Measurements from ENCODE around the gene GIMAP8. TPM values are rescaled to one million over a fixed set of nuclear protein-coding genes. Genes with fewer than 3 reads are reported as not detected.

The GIMAP8 gene
- 11.4 TPM for total RNA-seq

GRCh38 chr7:150450491-150451001 lies at the start of gene GIMAP8:
Gene GIMAP8, plus strand, starts transcription at chr7:150450630. Its CDS starts 16,069 bp downstream, at chr7:150466699.
- DNase-seq (ENCODE audit: low spot score), result peak; percentile 45

GRCh38 chr7:150400788-150401423 lies 49.5 kb upstream of the GIMAP8 start:
- DNase-seq (ENCODE audit: low spot score), result no peak

- DNase-seq (ENCODE audit: low spot score), result no peak
Measured at GRCh38 chr7:150401424-150401790, 49.0 kb upstream of the GIMAP8 start.

GRCh38 chr7:150401861-150402631 lies 48.4 kb upstream of the GIMAP8 start:
- DNase-seq (ENCODE audit: low spot score), result no peak

- DNase-seq (ENCODE audit: low spot score), result peak; percentile 74
Measured at GRCh38 chr7:150402671-150403321, 47.6 kb upstream of the GIMAP8 start.

DNA sequence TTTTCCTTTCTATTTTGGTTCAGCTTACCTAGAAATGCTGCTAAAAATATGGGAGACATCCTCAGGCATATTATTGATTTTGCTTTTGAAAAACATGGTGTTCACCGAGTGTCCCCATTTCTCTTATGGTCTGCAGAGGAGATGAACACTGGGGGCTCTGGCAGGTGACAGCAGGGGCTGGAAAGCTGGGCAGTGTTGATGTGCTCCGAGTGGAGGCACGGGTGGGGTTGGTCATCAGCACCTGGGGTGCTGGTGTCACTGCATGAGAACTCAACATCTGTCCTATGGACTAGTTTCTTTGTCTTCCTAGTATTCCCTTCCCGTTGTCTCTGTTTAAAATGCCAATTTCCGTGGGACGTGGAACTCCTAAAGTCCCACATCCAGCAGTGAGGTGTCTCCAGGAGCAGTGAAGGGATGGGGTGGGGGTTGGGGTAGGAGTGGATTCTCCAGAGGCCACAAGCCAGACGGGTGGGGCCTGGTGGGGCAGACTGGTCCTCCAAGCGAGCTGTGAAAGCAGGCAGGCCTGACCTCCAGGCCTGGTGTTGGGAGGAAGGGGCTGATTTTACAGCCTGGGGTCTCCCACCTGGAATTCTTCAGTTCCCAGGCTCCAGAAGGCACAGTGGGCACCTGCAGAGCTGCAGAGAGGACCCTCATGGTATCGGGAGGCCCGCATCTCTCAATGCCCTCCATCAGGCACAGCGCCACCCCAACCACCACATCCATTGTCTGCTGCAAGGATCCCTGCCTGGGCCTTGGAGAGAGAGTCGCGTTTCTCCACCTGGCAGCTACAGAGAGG lies 46.9 kb upstream of the GIMAP8 start:
- DNase-seq (ENCODE audit: low spot score), result no peak

GRCh38 chr7:150404172-150404804 lies 46.1 kb upstream of the GIMAP8 start:
- no peak for DNase-seq (ENCODE audit: low spot score)

DNA sequence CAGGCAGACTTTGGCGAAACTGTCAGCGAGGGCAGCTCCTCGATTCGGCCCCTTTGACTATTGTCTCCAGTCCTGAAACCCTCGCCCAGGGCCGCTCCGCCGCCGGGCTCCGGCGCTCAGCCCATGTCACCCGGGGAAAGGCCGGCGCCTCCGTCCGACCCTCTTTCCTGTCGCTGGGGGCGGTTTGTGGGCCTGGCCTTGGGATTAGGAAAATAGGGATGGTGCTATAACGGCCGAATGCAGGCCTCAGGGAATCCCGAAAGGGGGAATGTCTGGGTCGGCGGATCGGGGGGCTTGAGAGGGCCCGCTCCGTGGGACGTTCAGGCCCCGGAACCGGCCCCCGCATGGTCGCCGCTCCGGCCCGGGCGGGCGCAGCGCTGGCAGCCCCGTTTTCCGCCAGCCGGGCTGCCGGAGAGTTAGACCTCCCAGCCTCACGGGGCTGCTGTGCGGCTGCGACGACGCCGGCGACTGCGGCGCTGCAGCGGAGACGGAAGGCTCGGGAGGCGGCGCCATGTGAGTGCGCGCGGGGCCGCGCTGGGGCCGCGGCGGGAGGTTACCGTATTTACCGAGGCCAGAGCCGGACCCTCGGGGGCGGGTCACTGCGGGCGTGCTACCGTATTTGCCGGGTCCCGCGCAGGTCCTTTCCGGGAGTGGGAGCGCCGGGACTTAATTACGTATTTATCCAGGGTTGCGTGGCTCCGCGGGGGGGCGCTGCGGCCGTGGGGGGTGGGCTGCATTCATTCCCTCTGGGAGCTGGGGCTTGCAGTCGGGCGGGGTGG lies 45.4 kb upstream of the GIMAP8 start:
- DNase-seq (ENCODE audit: low spot score), result peak; percentile 89

- no peak for DNase-seq (ENCODE audit: low spot score)
Measured at GRCh38 chr7:150405584-150406311, 44.7 kb upstream of the GIMAP8 start.

DNA sequence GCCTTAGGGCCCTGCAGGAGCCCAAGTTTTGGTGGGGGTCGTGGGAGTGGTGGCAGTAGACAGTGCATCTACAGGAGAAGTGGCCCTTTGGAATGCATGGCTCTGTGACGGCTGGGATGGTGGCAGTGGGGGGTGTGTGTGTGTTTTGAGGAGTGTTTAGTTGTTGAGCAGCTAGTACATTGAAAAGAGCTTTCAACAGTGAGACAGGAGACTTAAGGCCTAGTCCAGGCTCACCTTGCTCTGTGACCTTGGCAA lies 44.2 kb upstream of the GIMAP8 start:
- no peak for DNase-seq (ENCODE audit: low spot score)

DNA sequence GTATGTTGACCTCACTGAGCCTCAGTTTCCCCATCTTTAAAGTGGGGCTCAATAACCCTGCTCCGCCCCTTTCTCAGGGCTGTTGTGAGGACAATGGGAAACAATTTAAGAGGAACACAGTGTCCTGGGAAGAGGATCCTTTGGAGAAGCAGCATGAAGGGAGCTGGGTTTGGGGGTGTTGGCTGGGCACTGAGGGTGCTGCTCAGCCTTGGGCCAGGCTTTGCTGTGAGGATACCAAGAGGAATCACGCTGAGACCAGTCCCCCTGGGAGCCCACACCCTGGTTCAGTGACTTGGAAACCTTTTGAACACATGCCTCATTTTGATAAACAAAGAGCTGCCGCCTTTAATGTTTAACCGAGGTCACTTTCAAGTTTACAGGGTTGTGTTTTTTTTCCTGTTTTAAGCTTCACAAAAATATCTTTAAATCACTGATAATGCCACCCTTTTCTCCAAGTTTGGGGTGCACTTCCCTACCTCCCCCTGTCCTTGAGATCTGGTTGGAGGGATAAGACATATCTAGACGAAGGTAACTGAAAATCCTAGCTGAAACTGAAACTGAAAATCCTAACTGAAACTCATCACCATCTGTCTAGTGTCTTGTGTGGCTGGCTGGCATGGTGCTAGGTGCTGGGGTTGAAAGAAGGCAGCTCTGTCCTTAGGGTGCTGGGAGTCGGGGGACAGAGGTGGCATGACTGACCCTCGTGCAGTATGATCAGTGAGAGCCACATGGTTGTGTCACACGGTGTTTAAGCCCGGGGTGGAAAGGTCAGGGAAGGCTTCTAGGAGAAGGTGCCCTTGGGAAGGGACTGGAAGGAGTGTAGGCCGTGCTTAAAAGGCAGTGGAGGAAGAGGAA lies 43.6 kb upstream of the GIMAP8 start:
- DNase-seq (ENCODE audit: low spot score), result peak; percentile 46

- no peak for DNase-seq (ENCODE audit: low spot score)
Measured at GRCh38 chr7:150407588-150408392, 42.6 kb upstream of the GIMAP8 start.

GRCh38 chr7:150408393-150409299 lies 41.8 kb upstream of the GIMAP8 start:
- DNase-seq (ENCODE audit: low spot score), result no peak

DNA sequence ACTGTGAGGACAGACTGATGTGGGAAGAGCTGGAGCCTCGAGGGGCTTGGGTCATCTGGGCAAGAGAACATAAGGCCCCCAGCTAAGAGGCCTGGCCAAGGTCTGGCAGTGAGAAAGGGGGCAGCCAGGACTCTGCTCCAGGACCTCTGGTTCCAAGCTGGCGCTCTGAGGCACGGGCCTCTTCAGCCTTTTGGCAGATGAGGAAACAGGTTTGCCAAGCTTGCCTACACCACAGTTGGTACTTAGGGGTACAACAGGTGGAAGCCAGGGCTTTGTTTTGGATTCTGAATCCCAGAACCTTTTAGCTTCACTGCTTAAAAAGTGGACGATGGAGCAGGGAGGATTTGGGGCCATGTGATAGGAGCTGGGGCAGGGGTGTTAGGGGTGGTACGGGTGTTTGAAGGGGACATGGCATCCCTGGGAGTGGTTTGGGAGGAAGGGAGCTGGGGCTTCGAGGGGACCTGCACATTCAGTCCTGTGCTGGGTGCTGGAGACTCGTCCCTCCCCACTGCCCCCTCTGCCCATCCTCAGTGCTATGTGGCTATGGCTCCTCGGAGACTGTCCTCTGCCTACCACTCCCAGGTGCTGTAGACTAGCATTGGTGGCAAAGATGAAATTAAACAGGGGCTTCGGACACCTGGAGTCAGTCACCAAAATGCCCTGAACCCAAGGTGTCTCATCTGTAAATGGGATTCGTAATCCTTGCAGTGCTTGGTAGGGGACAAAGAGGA lies 41.0 kb upstream of the GIMAP8 start:
- no peak for DNase-seq (ENCODE audit: low spot score)

DNA sequence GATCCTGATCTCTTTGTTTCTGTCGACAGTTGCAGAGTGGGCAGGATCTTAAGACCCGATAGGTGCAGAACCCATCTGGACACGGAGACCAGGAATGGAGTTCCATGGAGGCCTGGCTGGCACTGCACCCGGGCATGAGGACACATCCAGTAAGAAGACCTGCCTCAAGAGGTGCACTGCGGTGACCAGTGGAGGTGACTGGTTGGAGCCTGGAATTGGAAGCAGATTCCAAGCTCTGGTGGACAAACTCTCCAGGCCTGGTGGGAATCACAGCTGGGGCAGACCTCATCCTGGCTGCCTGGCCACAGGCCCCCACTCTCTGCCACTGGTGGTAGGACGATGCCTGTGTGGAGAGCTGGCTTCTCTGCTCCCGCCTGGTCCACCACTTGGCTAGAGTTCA lies 40.3 kb upstream of the GIMAP8 start:
- no peak for DNase-seq (ENCODE audit: low spot score)

DNA sequence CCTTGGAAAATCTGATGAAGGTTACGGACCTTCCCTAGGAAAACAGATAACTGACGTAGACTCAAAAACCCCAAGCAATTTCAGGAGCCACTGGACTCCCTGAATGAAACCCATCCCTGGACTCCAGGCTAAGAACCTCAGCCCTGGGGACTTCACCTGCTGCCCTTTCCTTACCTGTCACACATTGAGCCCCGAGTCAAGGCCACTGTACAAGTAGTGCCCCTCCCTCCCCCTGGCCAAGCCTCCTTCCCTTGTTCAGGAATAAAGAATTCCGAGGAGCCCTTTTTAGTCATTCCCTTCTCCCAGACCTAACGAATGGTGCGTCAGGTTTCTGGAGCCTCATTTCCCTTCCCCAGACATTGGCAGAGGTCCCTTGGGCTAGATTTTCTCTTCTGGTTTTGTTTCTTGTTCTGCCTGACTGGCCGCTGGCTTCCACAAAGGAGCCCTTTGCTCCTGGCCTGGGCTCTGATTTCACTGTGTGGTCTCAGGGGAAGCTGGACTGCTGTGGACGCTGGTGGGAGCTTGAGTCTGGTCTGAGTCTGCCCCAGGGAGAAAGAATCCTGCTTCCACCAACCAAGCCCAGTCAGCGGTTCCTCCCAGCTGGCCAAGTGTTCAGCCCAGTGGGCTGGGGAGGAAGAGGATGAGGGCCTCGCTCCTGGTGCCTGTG lies 39.6 kb upstream of the GIMAP8 start:
- DNase-seq (ENCODE audit: low spot score), result no peak

All from mucosa of gallbladder (tissue), 1 donor.